ENCODE measurements around the gene SATB2.

Gene SATB2

GRCh38 chr2:199395311-199395710 is 62.4 kb downstream of the SATB2 start:
- no peak for DNase-seq

- no peak for DNase-seq
Measured at GRCh38 chr2:199392363-199392762, 65.4 kb downstream of the SATB2 start.

DNA sequence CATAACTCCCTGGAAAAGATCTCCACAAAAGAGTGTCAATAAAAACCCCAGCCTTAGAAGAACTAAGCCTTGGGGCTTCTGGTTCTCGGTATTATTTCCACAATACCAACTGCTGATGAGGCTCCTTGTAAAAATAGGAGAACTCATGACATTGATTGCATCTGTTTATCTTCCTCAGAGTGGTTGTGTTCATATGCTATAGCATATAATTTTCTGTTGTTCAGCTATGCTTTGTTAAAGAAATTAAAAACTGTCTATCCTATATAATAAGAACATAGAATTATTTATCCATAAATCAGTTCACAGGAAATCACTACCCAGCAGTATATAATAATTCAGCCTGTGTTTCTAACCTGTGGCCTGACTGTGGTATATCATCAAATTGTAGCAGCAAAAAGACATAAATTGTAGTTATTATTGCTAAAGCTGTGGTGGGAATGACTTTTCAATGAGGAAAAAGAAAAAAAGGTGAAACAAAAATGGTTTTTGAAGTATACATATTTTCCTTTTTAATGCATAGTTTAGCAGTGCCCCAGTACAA is 68.9 kb downstream of the SATB2 start:
- DNase-seq = no peak

DNA sequence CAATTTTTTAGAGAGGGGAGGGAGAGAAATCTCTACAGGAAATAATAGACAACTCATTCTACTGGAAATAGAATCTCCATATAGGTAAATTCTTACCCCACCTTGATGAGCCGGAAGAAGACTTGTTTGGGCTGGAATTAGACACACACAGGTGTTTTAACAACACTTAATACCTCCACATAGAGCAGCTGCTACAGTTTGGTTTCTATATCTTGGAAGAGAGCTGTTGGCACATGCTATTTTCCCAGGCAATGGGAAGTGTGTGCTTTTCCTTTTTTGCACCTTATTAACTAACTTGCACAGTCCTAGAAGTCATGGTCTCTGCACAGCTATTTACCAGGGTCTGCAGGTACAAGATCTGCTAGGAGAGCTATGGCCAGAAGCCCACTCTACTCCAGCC is 73.7 kb downstream of the SATB2 start:
- no peak for DNase-seq

GRCh38 chr2:199383021-199383420 is 74.7 kb downstream of the SATB2 start:
- DNase-seq = no peak

DNA sequence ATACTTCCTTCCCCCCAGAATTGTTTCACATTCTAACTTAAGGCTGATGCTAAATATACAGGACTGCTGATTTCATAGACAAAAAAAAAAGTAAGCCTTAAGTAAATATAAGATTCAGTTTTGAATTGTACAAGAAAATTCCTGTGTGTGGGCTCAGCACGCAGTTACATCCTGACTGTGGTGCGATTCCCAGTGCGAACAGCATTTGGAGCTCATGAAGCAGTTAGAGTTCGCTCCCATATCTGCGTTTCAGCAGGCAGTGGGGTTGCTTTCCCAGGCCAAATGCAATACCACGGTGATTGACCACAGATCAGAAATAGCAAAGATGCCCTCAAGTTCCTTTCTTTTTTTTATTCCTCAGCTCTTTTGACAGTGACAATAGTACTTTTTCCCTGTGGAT is 75.6 kb downstream of the SATB2 start:
- DNase-seq = no peak

- DNase-seq = no peak
Measured at GRCh38 chr2:199381531-199381930, 76.2 kb downstream of the SATB2 start.

GRCh38 chr2:199378948-199379650 is 78.6 kb downstream of the SATB2 start:
- no peak for DNase-seq

DNA sequence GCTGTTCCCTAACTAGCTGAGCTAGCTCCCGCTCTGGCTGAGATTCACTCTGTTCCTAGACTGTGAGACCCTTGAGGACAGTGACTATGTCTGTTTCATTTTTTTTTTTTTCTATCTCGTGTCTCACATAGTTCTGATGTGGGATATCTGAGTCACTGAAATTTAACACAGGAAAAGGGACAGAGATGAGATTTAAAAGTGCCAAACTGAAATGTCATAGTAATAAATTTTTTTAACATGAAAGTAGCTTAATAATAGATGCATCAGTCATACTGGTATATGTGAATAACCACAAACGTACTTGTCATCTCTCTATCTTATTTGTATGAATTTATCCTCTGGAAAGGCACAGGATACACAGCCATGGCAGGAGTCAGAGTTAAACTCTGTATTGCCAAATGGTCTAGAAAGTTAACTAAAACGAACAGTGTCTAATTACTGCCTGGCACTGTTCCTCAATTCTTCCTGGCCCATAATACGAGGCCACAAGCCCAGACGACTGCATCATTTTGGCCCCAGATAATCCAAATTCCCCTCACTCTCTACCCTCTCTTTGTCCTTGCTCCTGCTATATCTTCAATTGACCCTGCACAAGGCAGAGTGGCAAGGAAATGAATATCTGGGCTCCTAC is 87.5 kb downstream of the SATB2 start:
- DNase-seq = no peak

GRCh38 chr2:199366406-199366805 is 91.3 kb downstream of the SATB2 start:
- no peak for DNase-seq

- no peak for DNase-seq
Measured at GRCh38 chr2:199364153-199364552, 93.6 kb downstream of the SATB2 start.

- DNase-seq = no peak
Measured at GRCh38 chr2:199356412-199356811, 101.3 kb downstream of the SATB2 start.

- no peak for DNase-seq
Measured at GRCh38 chr2:199348871-199349270, 108.9 kb downstream of the SATB2 start.

DNA sequence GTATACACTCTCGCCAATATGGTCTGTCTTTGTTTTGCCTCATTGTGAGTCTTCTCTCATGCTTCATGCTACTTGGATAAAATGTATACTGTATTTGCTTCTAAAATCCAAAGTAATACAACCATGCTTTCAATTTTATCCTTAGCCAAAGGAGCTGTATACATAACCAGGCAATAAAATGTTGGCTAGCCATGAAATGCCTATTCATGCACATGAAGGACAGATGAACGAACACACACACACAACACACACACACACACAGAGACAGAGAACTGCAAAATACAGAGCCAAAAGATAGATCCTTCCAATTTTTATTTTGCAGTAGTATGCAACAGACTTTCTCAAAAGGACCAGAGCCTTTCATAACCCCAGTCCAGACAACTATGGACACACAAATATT is 113.7 kb downstream of the SATB2 start:
- DNase-seq = no peak

DNA sequence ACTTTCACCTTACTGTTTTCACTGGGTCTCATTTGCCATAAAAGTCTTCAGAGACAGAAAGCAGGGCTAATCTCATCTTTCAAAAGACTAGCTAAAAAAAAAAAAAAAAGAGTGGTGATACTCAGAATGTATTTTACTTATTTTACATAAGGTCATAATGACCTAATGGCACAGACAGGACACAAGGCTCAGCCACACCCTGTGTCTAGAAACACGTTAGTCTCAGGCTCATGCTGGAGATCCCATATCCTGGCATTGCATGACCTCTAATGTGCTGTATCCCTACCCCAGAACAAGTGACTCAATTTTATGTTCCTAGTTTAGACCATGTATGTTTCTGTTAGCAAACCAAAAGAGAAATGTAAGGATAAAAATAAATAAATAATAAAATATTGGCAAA is 115.4 kb downstream of the SATB2 start:
- no peak for DNase-seq

DNA sequence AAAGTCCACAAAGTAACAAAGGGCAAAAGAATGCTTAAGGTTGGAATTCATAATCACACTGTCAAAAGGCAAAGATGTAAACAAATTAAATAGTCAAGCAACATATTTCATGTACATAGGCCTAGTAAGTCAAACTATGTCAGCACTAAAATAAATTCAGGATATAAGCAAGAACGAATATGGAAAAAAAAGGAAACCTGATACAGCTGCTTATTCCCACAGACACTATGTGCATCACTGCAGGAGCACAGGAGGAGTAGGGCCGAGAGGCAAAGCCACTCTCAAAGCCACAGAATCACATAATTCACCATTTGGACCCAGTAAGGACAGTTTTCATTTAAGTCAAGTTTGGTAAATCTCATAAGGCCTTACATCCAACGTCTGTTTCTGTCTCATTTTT is 116.6 kb downstream of the SATB2 start:
- DNase-seq = no peak

- no peak for DNase-seq
Measured at GRCh38 chr2:199339891-199340605, 117.7 kb downstream of the SATB2 start.

GRCh38 chr2:199336546-199336945 is 121.2 kb downstream of the SATB2 start:
- no peak for DNase-seq

DNA sequence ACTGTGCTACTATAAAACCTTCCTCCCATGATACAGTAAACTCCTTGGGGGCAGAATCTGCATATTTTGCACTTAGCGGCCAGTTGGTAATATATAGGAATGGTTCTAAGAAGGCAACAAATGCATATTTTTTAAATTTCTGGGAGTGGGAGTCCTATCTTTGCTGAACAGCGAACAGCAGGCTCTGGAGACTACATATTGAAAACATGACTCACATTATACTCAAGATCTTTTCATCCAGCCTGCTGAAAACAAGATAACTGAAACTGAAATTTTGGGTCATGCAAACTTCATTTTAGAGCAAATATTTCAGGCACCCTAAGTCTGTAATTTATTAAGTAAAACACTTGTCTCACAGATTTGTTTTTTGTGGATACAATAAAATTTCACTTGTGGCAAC is 122.2 kb downstream of the SATB2 start:
- no peak for DNase-seq

DNA sequence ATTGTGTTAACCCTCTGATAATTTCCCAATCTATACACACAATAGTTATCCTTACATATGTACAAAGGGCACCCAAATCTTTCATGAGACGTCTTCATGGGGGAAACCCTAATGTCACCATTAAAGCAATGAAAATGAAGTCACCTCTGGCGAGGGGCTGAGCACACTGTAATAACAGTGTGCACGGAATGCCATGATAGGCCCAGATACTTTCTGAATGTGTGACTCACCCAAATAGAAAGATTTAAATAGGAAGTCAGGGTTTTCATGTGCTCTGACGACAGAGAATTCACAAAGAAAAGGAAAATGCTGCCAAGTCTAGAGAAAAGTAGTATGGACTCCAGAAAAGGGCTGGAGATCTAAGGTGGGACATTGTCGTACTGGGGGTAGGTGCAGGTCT is 128.3 kb downstream of the SATB2 start:
- no peak for DNase-seq

GRCh38 chr2:199329031-199329430 is 128.7 kb downstream of the SATB2 start:
- DNase-seq = no peak

GRCh38 chr2:199325881-199326280 is 131.9 kb downstream of the SATB2 start:
- no peak for DNase-seq

- no peak for DNase-seq
Measured at GRCh38 chr2:199322151-199322550, 135.6 kb downstream of the SATB2 start.

GRCh38 chr2:199317646-199318045 is 140.1 kb downstream of the SATB2 start:
- no peak for DNase-seq
